ENCODE results near the gene POMGNT1.

POMGNT1 gene

DNA sequence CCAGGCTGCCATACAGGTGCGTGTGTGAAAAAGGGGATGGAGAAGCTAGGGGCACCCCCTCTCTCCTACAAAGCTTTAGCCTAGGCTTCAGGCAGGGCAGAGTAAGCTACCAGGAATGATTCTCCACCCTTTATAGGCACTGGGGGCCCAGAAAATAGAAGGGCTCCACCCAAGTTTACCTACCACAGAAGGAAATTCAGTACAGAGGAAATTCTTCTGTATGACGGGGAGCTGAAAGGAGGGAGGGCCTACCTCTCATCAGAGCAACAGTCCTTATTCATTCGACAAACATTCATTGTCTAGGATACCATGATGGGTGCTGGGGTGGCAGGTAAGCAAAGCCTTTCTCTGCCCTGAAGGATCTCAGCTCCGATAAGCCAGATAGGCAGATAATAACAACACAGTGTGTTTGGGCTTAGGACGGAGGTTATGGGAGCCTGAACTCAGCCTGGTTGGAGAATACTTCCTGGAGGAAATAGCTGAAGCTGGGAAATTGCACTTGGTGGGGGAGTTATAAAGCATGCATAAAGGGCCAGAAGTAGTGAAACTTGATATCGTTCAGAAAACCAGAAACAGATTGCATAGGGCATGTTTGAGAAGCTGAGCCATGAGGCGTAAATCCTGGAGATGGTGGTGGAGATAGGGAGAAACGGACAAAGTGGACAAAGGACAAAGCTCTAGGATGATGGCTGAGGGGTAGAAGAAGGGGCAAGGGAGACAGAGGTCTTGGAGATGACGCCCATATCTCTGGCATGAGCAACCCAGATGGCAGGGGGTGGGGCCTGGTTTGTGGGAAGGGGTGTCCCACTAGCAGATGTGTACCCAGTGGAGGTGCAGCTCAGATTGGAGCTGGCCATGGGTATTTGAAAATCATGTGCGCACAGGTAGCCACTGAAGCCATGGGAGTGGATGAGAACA, 16.6 kb downstream of the POMGNT1 start:
- no peak for DNase-seq

- no peak for DNase-seq
Observed at GRCh38 chr1:46180082-46180616, 18.1 kb downstream of the POMGNT1 start.

DNA sequence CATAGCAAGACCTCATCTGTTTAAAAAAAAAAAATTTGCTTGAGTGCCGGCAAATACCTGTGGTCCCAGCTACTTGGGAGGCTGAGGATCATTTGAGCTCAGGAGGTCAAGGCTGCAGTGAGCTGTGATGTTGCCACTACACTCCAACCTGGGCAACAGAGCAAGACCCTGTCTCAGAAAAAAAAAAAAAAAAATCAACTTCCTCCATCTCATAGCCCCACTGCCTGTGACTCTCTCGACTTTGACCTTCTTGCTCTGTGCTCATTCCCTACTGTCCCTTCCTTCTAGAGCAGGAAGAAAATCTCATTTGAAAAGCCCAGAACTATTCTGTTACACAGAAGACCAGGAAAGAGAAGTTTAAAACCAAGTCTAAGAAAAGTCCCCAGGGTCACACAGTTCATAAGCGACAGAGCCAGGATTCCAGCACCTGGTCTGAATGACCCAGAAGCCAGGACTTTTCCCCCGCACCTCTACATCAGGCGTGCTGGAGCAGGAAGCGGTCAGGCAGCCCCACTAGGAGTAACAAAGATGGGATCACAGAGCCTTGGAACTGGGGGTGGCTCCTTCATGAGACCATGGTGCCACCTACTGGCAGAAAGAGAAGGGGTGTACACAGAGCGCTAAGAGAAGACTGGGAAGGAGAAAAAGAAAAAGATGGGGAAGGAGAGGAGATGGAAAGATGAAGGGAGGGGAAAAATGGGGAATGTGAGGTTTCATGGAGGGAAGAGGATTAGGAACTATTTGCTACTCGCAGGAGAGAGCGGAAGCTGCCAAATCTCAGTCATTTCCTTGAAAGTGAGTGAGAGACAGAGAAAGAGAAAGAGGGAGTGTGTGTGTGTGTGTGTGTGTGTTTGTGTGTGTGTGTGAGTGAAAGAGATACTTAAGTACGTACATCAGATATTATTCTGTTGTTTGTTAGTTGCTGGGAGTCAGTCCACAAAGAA, 18.8 kb downstream of the POMGNT1 start:
- DNase-seq: peak; percentile 75

GRCh38 chr1:46176211-46176865, 21.9 kb downstream of the POMGNT1 start, which contains the start of gene P3R3URF:
P3R3URF (minus strand) TSS chr1:46176488; CDS start chr1:46176471, 17 bp downstream.
- no peak for DNase-seq

DNA sequence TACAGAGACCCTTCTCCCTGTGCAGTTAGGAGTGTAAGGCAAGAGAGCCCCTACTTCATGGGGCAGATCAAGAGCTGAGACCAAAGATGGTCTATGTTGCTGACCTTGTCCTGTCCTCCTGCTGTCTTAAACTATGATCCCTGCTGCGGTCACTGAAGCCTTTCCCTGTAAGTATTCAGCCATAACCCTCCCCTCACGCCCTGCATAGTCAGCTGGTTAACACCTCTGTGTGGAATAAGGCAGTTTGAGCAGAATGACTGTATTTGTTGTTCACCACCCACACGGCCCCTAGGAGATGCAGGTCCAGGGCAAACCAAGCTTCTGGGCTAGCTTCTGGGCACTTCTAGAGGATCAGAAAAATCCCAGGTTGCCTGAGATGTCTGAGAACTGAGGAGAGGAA, 23.0 kb downstream of the POMGNT1 start:
- no peak for DNase-seq

- no peak for DNase-seq
Observed at GRCh38 chr1:46174448-46175231, 23.6 kb downstream of the POMGNT1 start, which contains the start of gene TSPAN1. TSPAN1 (plus strand) TSS chr1:46175087; CDS start chr1:46181108, 6,021 bp downstream.

- DNase-seq: no peak
Observed at GRCh38 chr1:46173361-46173856, 24.8 kb downstream of the POMGNT1 start.

- no peak for DNase-seq
Observed at GRCh38 chr1:46172321-46172720, 25.9 kb downstream of the POMGNT1 start.

DNA sequence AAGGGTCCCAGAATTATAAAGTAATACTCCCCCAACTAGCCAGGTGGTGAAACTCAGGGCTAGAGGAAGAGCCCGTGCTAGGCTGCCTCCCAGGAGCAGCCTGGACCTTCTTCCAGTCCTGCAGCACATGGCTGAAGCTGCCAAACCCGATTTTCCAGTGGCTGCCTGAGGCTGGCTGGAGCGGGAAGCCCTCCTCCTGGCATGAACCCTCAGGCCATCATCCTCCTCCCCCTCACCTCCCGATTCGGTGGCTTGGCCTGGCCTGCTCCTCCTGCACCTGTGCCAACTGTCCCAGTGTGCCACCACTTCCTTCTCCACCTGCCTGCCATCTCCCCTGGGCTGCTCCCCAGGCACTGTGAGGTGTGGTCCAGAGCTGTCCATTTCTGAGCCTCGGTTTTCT, 26.4 kb downstream of the POMGNT1 start:
- no peak for DNase-seq

DNA sequence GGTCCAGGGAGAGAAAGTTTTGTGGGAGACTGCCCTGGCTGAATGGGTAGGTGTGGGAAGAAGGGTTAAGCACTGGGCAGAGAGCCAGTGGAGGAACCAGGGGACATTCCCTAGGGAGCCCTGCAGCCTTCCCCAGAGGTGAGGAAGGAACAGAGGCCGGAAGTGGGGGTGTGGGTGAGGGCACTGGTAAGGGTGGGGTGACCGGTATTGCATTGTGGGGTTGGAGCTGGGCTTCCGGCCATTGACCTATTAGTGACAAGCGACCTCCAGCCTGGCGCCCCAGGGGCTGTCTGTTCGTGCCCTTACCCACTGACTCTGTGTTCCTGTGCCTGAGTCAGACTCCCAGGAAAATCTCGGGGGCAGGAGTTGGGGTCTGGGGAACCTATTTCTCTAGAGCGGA, 26.9 kb downstream of the POMGNT1 start:
- no peak for DNase-seq

DNA sequence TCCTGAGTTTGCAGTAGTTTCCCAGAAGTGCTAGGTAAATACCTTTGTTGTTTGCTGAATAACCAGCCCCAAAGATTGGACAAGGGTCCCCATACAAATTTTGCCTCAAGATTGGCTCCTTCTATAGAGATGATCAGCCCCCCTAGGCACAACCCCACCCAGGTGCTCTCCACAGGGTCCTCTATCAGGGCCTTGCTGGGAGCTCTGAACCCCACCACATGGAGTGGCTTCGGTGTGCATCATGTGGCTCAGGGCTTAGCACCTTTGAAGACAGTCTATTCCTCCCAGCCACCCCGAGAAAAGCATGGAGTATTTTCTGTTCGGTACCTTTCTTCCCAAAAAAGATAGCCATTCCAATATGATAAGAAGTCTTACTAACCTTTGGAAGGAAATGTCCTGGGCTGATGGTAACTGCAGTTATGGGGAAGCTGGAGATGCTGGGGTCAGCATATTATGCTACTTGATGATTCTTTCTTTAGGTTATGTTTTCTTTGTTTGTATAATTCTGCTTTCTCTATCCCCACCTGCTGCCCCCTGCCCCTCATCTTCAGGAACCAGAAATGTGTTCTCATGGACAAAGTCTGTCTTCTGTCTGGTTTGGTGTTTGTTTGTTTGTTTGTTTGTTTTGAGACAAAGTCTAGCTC, 28.3 kb downstream of the POMGNT1 start:
- no peak for DNase-seq

DNA sequence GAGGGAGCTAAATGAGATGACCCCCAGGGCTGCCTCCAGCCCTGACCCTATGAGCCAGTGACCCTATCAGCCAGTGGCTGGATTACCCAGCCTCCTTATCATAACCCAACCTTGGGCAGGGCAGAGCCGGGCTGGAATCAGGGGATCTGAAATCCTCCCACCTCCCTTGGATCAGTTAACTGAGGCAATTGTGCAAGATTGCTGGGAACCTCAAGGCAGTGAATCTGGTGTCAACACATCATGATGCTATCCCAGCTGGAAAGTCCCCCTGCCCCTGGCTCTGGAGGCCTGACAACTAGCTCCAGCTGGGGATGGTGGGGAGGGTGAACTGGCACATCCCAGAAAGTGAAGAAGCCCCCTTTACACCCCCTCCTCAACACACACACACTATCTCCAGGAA, 29.8 kb downstream of the POMGNT1 start:
- no peak for DNase-seq

- peak; percentile 61 for DNase-seq
Observed at GRCh38 chr1:46166521-46167462, 31.4 kb downstream of the POMGNT1 start.

DNA sequence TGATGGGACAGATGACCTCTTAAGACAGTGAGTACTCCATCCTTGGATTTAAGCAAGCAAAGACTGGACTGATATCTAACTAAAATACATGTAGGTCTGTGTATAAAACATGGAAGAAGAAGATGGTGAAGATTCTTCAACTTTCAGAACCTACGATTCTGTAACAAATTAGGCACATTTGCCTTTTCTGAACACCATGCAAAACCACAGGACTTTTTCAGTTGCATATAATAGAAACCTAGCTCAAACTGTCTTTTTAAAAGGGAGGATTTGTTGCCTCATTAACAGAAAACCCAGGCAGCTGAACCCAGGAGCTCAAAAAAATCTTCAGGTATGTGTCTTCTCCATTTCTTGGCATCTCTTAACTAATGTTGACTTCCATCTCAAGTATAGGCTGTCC, 38.0 kb downstream of the POMGNT1 start:
- DNase-seq: no peak

- no peak for DNase-seq
Observed at GRCh38 chr1:46159516-46159915, 38.7 kb downstream of the POMGNT1 start.

GRCh38 chr1:46158312-46159281, 39.6 kb downstream of the POMGNT1 start:
- no peak for DNase-seq

DNA sequence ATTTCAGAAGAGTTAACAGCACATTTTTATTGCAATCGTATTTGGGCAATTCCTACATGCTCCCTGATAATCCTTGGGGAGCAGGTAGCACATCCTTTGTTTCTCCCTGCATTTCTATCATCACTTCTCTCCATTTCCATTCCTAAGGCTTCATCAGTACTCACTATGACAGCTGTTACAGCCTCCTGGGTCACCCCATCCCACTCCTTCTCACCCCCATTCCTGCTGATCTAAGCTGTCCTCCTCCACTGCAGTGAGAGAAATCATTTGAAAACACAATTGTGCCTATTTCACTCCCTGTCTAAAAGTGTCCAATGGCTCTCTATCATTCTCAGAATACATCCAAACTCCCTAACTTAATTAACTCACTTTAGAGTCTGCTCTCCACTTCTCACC, 40.3 kb downstream of the POMGNT1 start:
- no peak for DNase-seq

- no peak for DNase-seq
Observed at GRCh38 chr1:46153732-46154131, 44.5 kb downstream of the POMGNT1 start.

- DNase-seq: no peak
Observed at GRCh38 chr1:46153228-46153627, 45.0 kb downstream of the POMGNT1 start.

All from stimulated activated CD8-positive, alpha-beta memory T cell treated with anti-CD3 and anti-CD28 coated beads, Interleukin-4, amount 100 ng/mL, for 48 hours (primary cell).